SJSA1 (cell line): ENCODE data around the gene CHRNA3. TPM values are rescaled to one million over a fixed set of nuclear protein-coding genes. Genes with fewer than 3 reads are reported as not detected.
A peak's percentile ranks its signal among the peaks of the same experiment; 100 is the strongest.
"Not testable (repeated sequence)": the region's sequence is repeated elsewhere in the genome, so short reads cannot be mapped to it uniquely, and the experiment has no call there.

Experiments
- DNase-seq, 2 experiments: peaks; one replicate each; pipeline ENCODE4 v3.0.0-alpha.2; 2015 to 2020; ENCODE audit warnings: low spot score in 2 of 2, low read depth in 1 of 2
- H3K27ac ChIP-seq: fragments of 250-450 bp; sonication (Bioruptor Pico); 2 replicates; pipeline ENCODE4 v1.5.1; 2020; ENCODE audit warnings: mild to moderate bottlenecking, moderate library complexity
- H3K27me3 ChIP-seq: fragments of 250-450 bp; sonication (Bioruptor Pico); replicated peaks from 2 replicates; pipeline ENCODE4 v1.5.1; 2020; ENCODE audit warnings: mild to moderate bottlenecking, moderate library complexity
- H3K36me3 ChIP-seq: fragments of 250-450 bp; sonication (Bioruptor Pico); 2 replicates; pipeline ENCODE4 v1.5.1; 2020; ENCODE audit warnings: mild to moderate bottlenecking
- H3K4me1 ChIP-seq: fragments of 250-450 bp; sonication (Bioruptor Pico); replicated peaks from 2 replicates; pipeline ENCODE4 v1.6.1; 2021; ENCODE audit warnings: mild to moderate bottlenecking
- H3K4me3 ChIP-seq: fragments of 250-450 bp; sonication (Bioruptor Pico); 2 replicates; pipeline ENCODE4 v1.5.1; 2020; ENCODE audit warnings: mild to moderate bottlenecking
- H3K9me3 ChIP-seq: fragments of 250-450 bp; sonication (Bioruptor Pico); replicated peaks from 2 replicates; pipeline ENCODE4 v1.5.1; 2020; ENCODE audit warnings: mild to moderate bottlenecking
- total RNA-seq: library from RNA; depleted of rRNA; stranded (reverse); fragments of >200 nt; shearing (Covaris generic); gene quantifications from 2 replicates; pipeline ENCODE4 v1.2.3, GENCODE V29; 2014

Gene CHRNA3
- total RNA-seq, 1 experiment from 2014 or later = not detected

DNA sequence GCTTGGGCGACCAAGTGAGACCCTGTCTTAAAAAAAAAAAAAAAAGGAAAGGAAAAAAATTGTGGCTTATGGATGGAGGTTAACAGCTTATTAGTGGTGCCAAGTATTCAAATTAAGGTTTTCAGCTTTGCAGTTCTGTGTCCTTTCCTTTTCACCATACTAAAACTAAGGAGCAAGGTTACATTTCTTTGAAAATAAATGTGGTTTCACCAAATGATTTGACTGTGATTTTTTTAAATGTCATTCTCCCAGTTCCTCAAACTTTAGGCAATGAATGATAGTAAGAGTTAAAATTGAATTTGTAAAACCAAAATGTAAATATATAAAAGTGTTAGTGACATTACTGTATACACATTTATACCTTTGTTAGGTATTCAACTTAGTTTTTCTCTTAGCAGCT, 45.9 kb downstream of the CHRNA3 start:
- Histone ChIP-seq H3K4me1 (no peaks in the 10 kb centered on the region), H3K9me3 (no peaks in the 10 kb centered on the region)

GRCh38 chr15:78573416-78573815, 47.4 kb downstream of the CHRNA3 start:
- DNase-seq = no peak
- Histone ChIP-seq H3K9me3 (no peaks in the 10 kb centered on the region), H3K36me3 (no peaks in the 10 kb centered on the region), H3K27me3 (no peaks in the 10 kb centered on the region), H3K4me3 (no peak overlapping the region), H3K4me1 (no peaks in the 10 kb centered on the region), H3K27ac (no peak overlapping the region)

More for the DNA sequence above, 45.9 kb downstream of the CHRNA3 start:
- DNase-seq = no peak
- Histone ChIP-seq H3K27ac (no peak overlapping the region), H3K36me3 (no peaks in the 10 kb centered on the region), H3K27me3 (no peaks in the 10 kb centered on the region), H3K4me3 (no peak overlapping the region)

DNA sequence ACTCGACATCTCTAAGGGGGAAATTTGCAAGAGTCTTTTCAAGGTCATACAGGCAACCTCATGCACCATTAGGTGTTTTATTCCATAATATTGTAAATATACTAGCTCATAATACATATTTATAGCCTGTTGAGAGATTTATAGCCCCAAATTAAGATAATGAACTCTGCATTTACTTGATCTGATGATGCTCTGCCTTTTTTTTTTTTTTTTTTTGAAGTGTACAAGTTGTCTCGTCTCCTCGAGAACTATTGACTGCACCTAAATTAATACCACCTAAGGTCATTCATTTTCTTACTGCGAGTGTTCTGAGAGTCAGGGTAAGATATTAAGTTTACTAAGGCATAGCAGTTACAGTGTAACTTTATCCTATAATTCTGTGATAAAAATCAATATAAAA, 49.4 kb downstream of the CHRNA3 start:
- Histone ChIP-seq H3K27ac (no peak overlapping the region), H3K27me3 (0 out of 2 replicates have a peak, but pooled peaks cover 4% of the 10 kb centered on the region), H3K9me3 (no peaks in the 10 kb centered on the region), H3K4me3 (no peak overlapping the region), H3K4me1 (peaks cover under 1% of the 10 kb centered on the region; the same call in 1 of the 2 replicates), H3K36me3 (no peaks in the 10 kb centered on the region)
- no peak for DNase-seq

DNA sequence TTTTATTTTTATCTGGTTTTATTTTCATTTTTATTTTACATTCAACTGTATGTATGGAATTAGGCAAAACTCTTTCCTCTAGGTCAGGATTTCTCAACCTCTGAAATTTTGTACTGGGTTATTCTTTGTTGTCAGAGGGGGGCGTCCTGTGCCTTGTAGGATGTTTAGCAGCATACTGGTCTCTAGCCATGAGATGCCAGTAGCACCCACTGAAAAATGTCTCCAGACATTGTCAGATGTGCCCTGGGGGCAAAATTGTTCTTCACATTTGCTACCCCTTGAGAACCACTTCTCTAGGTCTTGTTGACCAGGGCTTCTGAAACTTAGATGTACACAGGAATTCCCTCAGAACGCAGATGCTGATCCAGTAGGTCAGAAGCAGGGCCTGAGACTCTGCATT, 50.1 kb downstream of the CHRNA3 start:
- H3K36me3 ChIP-seq = no peaks in the 10 kb centered on the region; the same call in 1 of the 2 replicates
- no peak overlapping the region for H3K4me3 ChIP-seq
- no peak overlapping the region for H3K27ac ChIP-seq
- H3K4me1 ChIP-seq = peaks cover 4% of the 10 kb centered on the region; the same call in 1 of the 2 replicates
- no peak for DNase-seq
- 0 out of 2 replicates have a peak, but pooled peaks cover 4% of the 10 kb centered on the region for H3K27me3 ChIP-seq
- peaks cover under 1% of the 10 kb centered on the region; the same call in 1 of the 2 replicates for H3K9me3 ChIP-seq

DNA sequence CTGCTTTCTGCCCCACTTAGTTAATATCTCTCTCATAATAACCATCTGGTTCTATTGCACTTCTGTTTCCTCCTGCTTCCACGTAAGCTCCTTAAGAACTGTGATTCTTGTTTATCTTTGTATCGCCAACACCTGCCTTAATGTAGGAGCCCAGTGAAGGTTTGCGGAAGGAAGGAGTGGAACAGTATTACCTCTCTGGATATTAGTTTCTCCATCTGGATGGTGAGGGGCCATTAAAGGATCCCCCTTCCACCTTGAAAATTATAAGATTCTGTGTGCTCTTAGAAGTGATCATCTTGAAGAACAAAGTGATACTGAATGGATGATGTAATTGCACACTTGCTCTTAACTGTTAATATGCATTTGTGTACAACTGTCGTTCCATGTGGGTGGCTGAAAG, 53.3 kb downstream of the CHRNA3 start:
- Histone ChIP-seq H3K27ac (no peak overlapping the region), H3K4me1 (peaks cover 4% of the 10 kb centered on the region; the same call in 1 of the 2 replicates), H3K4me3 (no peak overlapping the region), H3K27me3 (0 out of 2 replicates have a peak, but pooled peaks cover 4% of the 10 kb centered on the region), H3K36me3 (no peaks in the 10 kb centered on the region; the same call in 1 of the 2 replicates), H3K9me3 (peaks cover 2% of the 10 kb centered on the region; the same call in 1 of the 2 replicates)
- DNase-seq = no peak

GRCh38 chr15:78565951-78566774, 54.6 kb downstream of the CHRNA3 start:
- 0 out of 2 replicates have a peak, but pooled peaks cover 4% of the 10 kb centered on the region for H3K27me3 ChIP-seq

GRCh38 chr15:78565097-78565950, 55.5 kb downstream of the CHRNA3 start, which contains the start of gene CHRNA5:
Gene CHRNA5 (plus strand): TSS chr15:78565520. CDS start chr15:78565720, 200 bp downstream.
- Histone ChIP-seq H3K9me3 (peaks cover 2% of the 10 kb centered on the region; the same call in 1 of the 2 replicates), H3K4me1 (peaks cover 4% of the 10 kb centered on the region; the same call in 1 of the 2 replicates), H3K36me3 (no peaks in the 10 kb centered on the region; the same call in 1 of the 2 replicates), H3K27me3 (0 out of 2 replicates have a peak, but pooled peaks cover 4% of the 10 kb centered on the region), H3K4me3 (peak within 1 kb of the TSS; percentile 56), H3K27ac (no peak within 1 kb of the TSS)
- DNase-seq = peak; percentile 72 to 96

More at GRCh38 chr15:78565951-78566774, 54.6 kb downstream of the CHRNA3 start:
- Histone ChIP-seq H3K4me3 (peak overlapping the region; percentile 56), H3K27ac (no peak overlapping the region), H3K4me1 (peaks cover 4% of the 10 kb centered on the region; the same call in 1 of the 2 replicates), H3K9me3 (peaks cover 2% of the 10 kb centered on the region; the same call in 1 of the 2 replicates), H3K36me3 (no peaks in the 10 kb centered on the region; the same call in 1 of the 2 replicates)
- DNase-seq = peak in 1 of 2 experiments; percentile 57

DNA sequence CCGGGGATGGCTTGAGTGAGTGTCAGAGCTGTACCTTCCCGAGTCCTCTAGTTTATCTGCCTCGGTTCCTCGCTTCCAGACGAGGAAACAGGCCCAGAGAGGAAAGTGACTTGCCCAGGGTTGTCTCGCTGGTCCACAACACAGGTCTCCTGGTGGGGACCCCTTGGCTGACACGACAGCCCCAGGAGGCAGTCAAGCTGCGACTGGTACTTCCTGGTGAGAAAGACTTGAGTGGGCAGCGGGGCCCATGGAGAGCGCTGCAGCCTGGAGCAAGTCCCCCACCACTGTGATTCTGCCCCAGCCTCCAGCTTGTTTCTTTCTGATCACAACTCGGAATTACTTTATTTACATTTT, 56.1 kb downstream of the CHRNA3 start:
- Histone ChIP-seq H3K4me1 (peaks cover 4% of the 10 kb centered on the region; the same call in 1 of the 2 replicates), H3K9me3 (peaks cover 2% of the 10 kb centered on the region; the same call in 1 of the 2 replicates), H3K36me3 (no peaks in the 10 kb centered on the region; the same call in 1 of the 2 replicates), H3K27ac (no peak overlapping the region), H3K4me3 (no peak overlapping the region), H3K27me3 (0 out of 2 replicates have a peak, but pooled peaks cover 4% of the 10 kb centered on the region)
- no peak for DNase-seq

- Histone ChIP-seq H3K27me3 (0 out of 2 replicates have a peak, but pooled peaks cover 8% of the 10 kb centered on the region), H3K36me3 (no peaks in the 10 kb centered on the region; the same call in 1 of the 2 replicates), H3K9me3 (peaks cover 2% of the 10 kb centered on the region; the same call in 1 of the 2 replicates), H3K27ac (no peak overlapping the region), H3K4me3 (no peak overlapping the region), H3K4me1 (peaks cover 4% of the 10 kb centered on the region; the same call in 1 of the 2 replicates)
- no peak for DNase-seq
These were observed 57.7 kb downstream of the CHRNA3 start for GRCh38 chr15:78563092-78563491.

- DNase-seq = no peak
- Histone ChIP-seq H3K27ac (no peak overlapping the region), H3K4me3 (no peak overlapping the region), H3K4me1 (peaks cover 4% of the 10 kb centered on the region; the same call in 1 of the 2 replicates), H3K27me3 (0 out of 2 replicates have a peak, but pooled peaks cover 4% of the 10 kb centered on the region), H3K9me3 (peaks cover 2% of the 10 kb centered on the region; the same call in 1 of the 2 replicates), H3K36me3 (no peaks in the 10 kb centered on the region; the same call in 1 of the 2 replicates)
These were observed 59.3 kb downstream of the CHRNA3 start for GRCh38 chr15:78561490-78561889.

DNA sequence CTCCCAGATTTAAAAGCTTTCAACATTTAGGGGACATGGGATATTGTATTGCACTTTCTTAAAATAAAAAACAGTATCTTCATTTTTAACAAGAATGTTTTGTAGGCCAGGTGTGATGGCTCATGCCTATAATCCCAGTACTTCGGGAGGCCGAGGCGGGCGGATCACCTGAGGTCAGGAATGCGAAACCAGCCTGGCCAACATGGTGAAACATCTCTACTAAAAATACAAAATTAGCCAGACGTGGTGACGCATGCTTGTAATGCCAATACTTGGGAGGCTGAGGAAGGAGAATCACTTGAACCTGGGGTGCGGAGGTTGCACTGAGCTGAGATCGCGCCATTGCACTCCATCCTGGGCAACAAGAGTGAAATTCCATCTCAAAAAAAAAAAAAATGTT, 60.6 kb downstream of the CHRNA3 start:
- H3K36me3 ChIP-seq, H3K4me1 ChIP-seq, H3K27me3 ChIP-seq, H3K27ac ChIP-seq, H3K4me3 ChIP-seq, DNase-seq, H3K9me3 ChIP-seq: not testable (repeated sequence)

DNA sequence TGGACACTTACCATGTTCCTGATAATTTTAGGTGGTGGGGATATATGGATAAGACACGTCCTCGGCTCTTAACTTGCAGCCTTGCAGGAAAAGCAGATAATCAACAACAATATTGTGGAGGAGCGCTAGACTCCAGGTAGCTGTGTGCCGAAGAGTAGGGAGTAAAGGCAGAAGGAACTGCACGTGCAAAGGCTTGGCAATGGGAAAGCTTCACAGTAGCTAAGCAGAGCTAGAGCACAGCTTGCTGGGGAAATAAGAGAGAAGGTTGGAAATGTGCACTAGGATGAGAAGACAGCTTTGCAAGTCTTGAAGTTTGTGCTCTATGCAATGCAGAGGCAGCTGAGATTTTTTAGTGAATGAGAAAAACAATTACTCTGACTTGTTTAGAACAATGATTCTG, 68.2 kb downstream of the CHRNA3 start:
- Histone ChIP-seq H3K4me1 (no peaks in the 10 kb centered on the region), H3K36me3 (peaks cover 37% of the 10 kb centered on the region), H3K4me3 (no peak overlapping the region), H3K27ac (no peak overlapping the region), H3K27me3 (0 out of 2 replicates have a peak, but pooled peaks cover 2% of the 10 kb centered on the region), H3K9me3 (no peaks in the 10 kb centered on the region)
- no peak for DNase-seq

GRCh38 chr15:78551902-78552301, 68.9 kb downstream of the CHRNA3 start:
- Histone ChIP-seq H3K9me3 (no peaks in the 10 kb centered on the region), H3K27ac (no peak overlapping the region), H3K4me1 (no peaks in the 10 kb centered on the region), H3K36me3 (peaks cover 44% of the 10 kb centered on the region), H3K27me3 (0 out of 2 replicates have a peak, but pooled peaks cover 2% of the 10 kb centered on the region), H3K4me3 (no peak overlapping the region)
- no peak for DNase-seq
